WI38 (cell line): ENCODE results near the gene ABHD10.

Experiments
- H3K4me3 ChIP-seq: 2 replicates; pipeline ENCODE4 v1.5.1; 2011; ENCODE audit warnings: low read depth, mild to moderate bottlenecking, control low read depth, low read length
- CTCF ChIP-seq: IDR thresholded peaks from 2 replicates; pipeline ENCODE4 v1.5.1; 2012; ENCODE audit warnings: low read depth, mild to moderate bottlenecking, control low read depth, low read length

Gene ABHD10

DNA sequence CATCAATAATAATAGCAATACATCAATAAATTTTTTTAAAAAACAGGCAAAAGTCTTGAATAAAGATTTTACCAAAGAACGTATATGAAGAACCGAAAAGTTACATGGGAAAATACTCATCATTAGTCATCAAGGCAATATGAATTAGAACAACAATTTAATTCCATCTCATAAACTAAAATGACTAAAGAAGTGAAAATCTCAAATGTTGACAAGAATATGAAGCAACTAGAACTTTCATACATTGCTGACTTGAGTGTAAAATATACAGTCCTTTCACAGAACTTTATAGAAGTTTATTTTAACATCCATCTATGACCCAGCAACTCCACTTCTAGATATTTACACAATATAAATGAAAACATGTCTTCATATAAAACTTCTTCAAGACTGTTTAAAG lies 35.3 kb upstream of the ABHD10 start:
- TF ChIP-seq CTCF, result no peak
- H3K4me3 ChIP-seq, result no peak overlapping the region

- no peak for TF ChIP-seq CTCF
- no peak overlapping the region for H3K4me3 ChIP-seq
These were observed 34.5 kb upstream of the ABHD10 start for GRCh38 chr3:111944372-111944771.

DNA sequence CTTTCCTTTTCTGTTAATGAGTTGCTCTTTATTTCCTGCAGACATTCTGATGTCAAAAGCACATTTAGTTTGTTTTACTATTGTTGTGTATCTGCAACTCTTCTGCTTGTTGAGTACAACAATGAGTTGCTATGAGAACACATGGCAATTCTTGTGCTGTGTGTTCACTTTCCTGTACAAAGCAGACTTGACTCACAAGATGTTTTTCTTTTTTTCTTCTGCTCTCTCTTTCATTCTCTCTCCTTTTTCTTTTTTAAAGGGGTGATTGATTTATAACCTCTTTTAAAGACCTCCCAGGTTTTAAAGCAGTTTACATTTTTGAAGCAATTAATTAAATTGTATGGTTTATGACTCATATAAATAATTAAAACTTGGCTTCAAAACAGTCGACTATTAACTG lies 31.6 kb upstream of the ABHD10 start:
- no peak for TF ChIP-seq CTCF
- no peak overlapping the region for H3K4me3 ChIP-seq

GRCh38 chr3:111948786-111949185 lies 30.0 kb upstream of the ABHD10 start:
- H3K4me3 ChIP-seq, result no peak overlapping the region
- TF ChIP-seq CTCF, result no peak

DNA sequence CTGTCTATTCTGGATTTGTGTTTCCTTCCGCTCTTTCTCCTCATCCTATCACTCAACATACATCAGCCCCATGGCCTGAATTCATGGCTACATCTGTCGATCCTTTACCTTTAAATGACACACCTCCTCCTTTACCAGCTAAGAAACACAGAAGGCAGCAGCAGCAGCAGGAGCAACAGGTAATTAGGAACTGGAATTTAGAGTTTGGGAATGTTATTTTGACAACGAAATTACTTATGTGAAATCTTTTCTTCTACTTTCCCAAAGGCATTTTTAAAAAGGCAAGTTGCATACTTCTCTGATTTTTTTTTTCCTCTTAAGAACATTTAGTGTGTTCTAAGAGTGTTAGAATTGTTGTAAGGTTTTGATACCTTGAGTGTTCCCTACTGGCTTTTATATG lies 29.1 kb upstream of the ABHD10 start:
- TF ChIP-seq CTCF, result no peak
- no peak overlapping the region for H3K4me3 ChIP-seq

DNA sequence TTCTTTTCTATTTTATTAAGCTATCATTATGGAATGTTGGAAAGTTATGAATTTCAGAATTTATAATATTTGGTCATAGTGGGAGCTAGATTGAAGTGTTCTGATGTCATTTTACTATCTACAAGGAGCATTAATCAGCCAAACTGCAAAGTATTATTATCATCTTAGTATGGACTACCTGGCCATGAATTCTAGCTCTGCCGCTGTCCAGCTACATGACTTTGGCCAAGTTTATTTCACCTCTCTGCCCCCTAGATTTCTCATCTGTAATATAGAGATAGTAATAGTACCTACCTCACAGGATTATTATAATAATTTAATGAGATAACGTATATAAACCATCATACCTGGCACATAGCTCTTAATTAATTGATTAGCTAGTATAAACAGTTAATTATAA lies 27.8 kb upstream of the ABHD10 start:
- TF ChIP-seq CTCF, result no peak

GRCh38 chr3:111952086-111952485 lies 26.7 kb upstream of the ABHD10 start:
- TF ChIP-seq CTCF, result no peak
- H3K4me3 ChIP-seq, result no peak overlapping the region

More for the DNA sequence above, 27.8 kb upstream of the ABHD10 start:
- H3K4me3 ChIP-seq, result no peak overlapping the region
